Brain microvascular endothelial cell (primary cell): ENCODE data around the gene RSAD2.

ENCODE experiments used
- DNase-seq: peaks from one replicate; pipeline ENCODE4 v3.0.0-alpha.2; 2020
- H3K27ac ChIP-seq: fragments of 250-450 bp; sonication (Bioruptor Pico); 2 replicates; pipeline ENCODE4 v1.5.1; 2020; ENCODE audit warnings: mild to moderate bottlenecking, moderate library complexity
- H3K27me3 ChIP-seq: fragments of 250-450 bp; sonication (Bioruptor Pico); replicated peaks from 2 replicates; pipeline ENCODE4 v1.5.1; 2020; ENCODE audit warnings: mild to moderate bottlenecking
- H3K36me3 ChIP-seq: fragments of 250-450 bp; sonication (Bioruptor Pico); replicated peaks from 2 replicates; pipeline ENCODE4 v1.5.1; 2020; ENCODE audit warnings: mild to moderate bottlenecking
- H3K4me3 ChIP-seq: 2 replicates; pipeline ENCODE4 v1.5.1; 2011; ENCODE audit warnings: low read depth, mild to moderate bottlenecking, control low read depth, low read length, moderate library complexity
- CTCF ChIP-seq: IDR thresholded peaks from 2 replicates; pipeline ENCODE4 v1.5.1; 2011; ENCODE audit warnings: low read depth, mild to moderate bottlenecking, moderate library complexity, low read length, control low read depth, inconsistent platforms; ENCODE audit errors: missing control alignments
- in situ Hi-C: cut with HindIII; loops from 2 replicates; pipeline ENCODE4 v1.10.0; 2017; ENCODE audit warnings: low sequenced_read_pairs, low pct_ligation_motif_present

Gene RSAD2

GRCh38 chr2:6883448-6884122 lies 6.0 kb downstream of the RSAD2 start:
- in situ Hi-C loops = no loop called here
- no peaks in the 10 kb centered on the region for H3K27me3 ChIP-seq
- no peak for DNase-seq
- no peak for TF ChIP-seq CTCF
- no peak overlapping the region for H3K27ac ChIP-seq
- H3K4me3 ChIP-seq = no peak overlapping the region
- H3K36me3 ChIP-seq = no peaks in the 10 kb centered on the region

DNA sequence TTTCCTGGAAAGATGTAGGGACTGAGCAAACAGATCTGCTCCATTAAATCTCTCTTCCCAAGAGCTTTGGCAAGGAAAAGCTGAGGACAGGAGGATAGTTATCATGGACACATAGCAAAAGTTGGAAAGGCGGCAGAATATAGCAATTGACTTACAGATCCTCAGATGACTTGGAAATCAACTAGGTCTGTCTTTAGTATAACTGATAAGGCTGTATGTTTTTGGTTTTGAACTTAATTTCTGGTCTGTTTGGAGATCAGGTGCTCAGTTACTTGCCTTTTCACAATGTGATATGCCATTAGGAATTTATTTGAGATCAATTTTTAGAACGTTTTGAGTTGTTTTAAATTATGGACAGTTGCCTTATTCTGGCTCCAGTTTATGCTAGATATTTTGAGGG lies 8.0 kb downstream of the RSAD2 start:
- Histone ChIP-seq H3K4me3 (no peak overlapping the region), H3K27me3 (no peaks in the 10 kb centered on the region), H3K27ac (no peak overlapping the region), H3K36me3 (no peaks in the 10 kb centered on the region)
- in situ Hi-C loops = no loop called here
- no peak for TF ChIP-seq CTCF
- DNase-seq = no peak

DNA sequence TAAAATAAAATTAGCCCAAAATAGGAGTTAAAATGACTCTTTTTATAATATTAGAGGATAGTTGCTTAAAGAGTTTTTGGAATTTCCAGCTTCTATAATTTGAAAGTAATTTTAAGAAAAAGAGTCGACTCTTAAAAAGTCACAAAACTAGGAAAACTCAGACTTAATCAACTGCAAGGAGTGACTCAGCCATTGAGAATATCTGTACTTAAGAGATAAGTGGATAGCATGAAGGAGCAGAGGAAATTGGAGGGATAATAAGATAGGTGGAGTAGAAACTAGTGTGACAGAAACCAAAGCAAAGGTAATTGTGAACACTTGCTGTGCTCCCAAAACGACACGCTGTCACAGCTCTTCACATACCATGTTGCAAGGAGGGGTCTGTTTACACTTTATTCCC lies 8.4 kb downstream of the RSAD2 start:
- TF ChIP-seq CTCF = no peak
- in situ Hi-C loops = no loop called here

GRCh38 chr2:6887751-6888192 lies 10.2 kb downstream of the RSAD2 start:
- no peaks in the 10 kb centered on the region for H3K36me3 ChIP-seq
- in situ Hi-C loops = no loop called here
- no peaks in the 10 kb centered on the region for H3K27me3 ChIP-seq
- TF ChIP-seq CTCF = no peak
- no peak overlapping the region for H3K4me3 ChIP-seq
- no peak overlapping the region for H3K27ac ChIP-seq
- no peak for DNase-seq

More for the DNA sequence above, 8.4 kb downstream of the RSAD2 start:
- no peak for DNase-seq
- Histone ChIP-seq H3K27ac (no peak overlapping the region), H3K36me3 (no peaks in the 10 kb centered on the region), H3K4me3 (no peak overlapping the region), H3K27me3 (no peaks in the 10 kb centered on the region)

DNA sequence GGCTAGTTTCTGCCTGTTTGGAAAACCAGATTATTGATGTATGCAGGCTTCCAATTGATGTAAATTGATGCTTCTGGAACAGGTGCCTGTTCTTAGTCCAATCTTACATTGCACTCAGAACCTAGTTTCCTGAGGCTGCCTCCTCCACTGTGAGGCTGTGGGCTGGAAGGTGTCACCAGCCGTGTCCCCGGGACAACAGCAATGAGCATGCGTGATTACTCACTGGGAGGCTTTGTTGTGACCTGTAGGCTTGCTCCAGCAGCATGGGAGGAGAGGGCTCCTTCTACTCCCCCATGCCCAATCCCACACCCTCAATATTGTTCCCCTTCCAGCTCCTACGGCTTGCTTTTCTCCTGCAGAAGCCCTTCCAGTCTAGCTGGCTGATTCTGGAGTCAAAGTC lies 11.1 kb downstream of the RSAD2 start:
- no peaks in the 10 kb centered on the region for H3K36me3 ChIP-seq
- H3K4me3 ChIP-seq = no peak overlapping the region
- in situ Hi-C loops = no loop called here
- H3K27ac ChIP-seq = no peak overlapping the region
- no peak for DNase-seq
- TF ChIP-seq CTCF = no peak
- H3K27me3 ChIP-seq = no peaks in the 10 kb centered on the region
